IMR-90 (cell line): ENCODE data around the gene QKI. TPM values are rescaled to one million over a fixed set of nuclear protein-coding genes. Genes with fewer than 3 reads are reported as not detected.

Source experiments
- ATAC-seq: fragments of 200-7000 bp; cut with Tn5 transposase; 2 replicates; pipeline ENCODE4 v1.9.1; 2020; ENCODE audit warnings: low read depth, mild to moderate bottlenecking, moderate library complexity
- BruUV-seq: library from RNA; stranded (reverse); fragments of 400-500 nt; replicated peaks from 2 replicates; lab custom pipeline; 2021; lab: Mats Ljungman, UMichigan
- CTCF ChIA-PET: fragments of 300-600 bp; formaldehyde crosslinking; extraction: SDS; loops from one replicate; lab custom pipeline; 2021; ENCODE audit warnings: antibody characterized with exemption; lab: Yijun Ruan, JAX
- POLR2A ChIA-PET: fragments of 300-600 bp; sonication (Branson Sonifier 250); formaldehyde crosslinking; loops from one replicate; lab custom pipeline; 2022; ENCODE audit warnings: antibody characterized with exemption; ENCODE audit not compliant: unreplicated experiment; lab: Charles Lee
- DNase-seq: peaks from one replicate; pipeline ENCODE4 v3.0.0; 2013
- H2AFZ ChIP-seq: replicated peaks from 2 replicates; pipeline ENCODE3; 2013; ENCODE audit warnings: low read length, mild to moderate bottlenecking; ENCODE audit not compliant: poor library complexity
- H2AK5ac ChIP-seq: 2 replicates; pipeline ENCODE4 v1.6.1; 2013; ENCODE audit warnings: low read depth, low read length, inconsistent platforms
- H2AK9ac ChIP-seq: replicated peaks from 2 replicates; pipeline ENCODE3; 2013; ENCODE audit warnings: mild to moderate bottlenecking, low read depth, low read length, moderate library complexity; ENCODE audit not compliant: poor library complexity
- H2BK120ac ChIP-seq: 2 replicates; pipeline ENCODE4 v1.6.1; 2013; ENCODE audit warnings: low read depth, low read length, inconsistent platforms
- H2BK15ac ChIP-seq: 3 replicates; pipeline ENCODE4 v1.6.1; 2013; ENCODE audit warnings: low read depth, low read length, inconsistent platforms
- H2BK20ac ChIP-seq: 2 replicates; pipeline ENCODE4 v1.6.1; 2013; ENCODE audit warnings: low read depth, mild to moderate bottlenecking, inconsistent platforms, low read length, moderate library complexity
- H2BK5ac ChIP-seq: 2 replicates; pipeline ENCODE4 v1.6.1; 2013; ENCODE audit warnings: mild to moderate bottlenecking, low read depth, low read length, inconsistent platforms; ENCODE audit not compliant: poor library complexity, severe bottlenecking
- H3K14ac ChIP-seq: replicated peaks from 2 replicates; pipeline ENCODE4 v1.6.1; 2013; ENCODE audit warnings: low read depth, low read length, inconsistent platforms
- H3K18ac ChIP-seq: 2 replicates; pipeline ENCODE4 v1.6.1; 2013; ENCODE audit warnings: low read depth, low read length, control low read depth
- H3K23ac ChIP-seq: 2 replicates; pipeline ENCODE4 v1.6.1; 2013; ENCODE audit warnings: low read depth, low read length, inconsistent platforms
- H3K27ac ChIP-seq: 2 replicates; pipeline ENCODE4 v1.5.1; 2013; ENCODE audit warnings: mild to moderate bottlenecking, control low read depth, low read length; ENCODE audit not compliant: insufficient read depth
- H3K27me3 ChIP-seq: 2 replicates; pipeline ENCODE4 v1.6.1; 2013; ENCODE audit warnings: low read length; ENCODE audit not compliant: control insufficient read depth, insufficient read depth
- H3K36me3 ChIP-seq: 2 replicates; pipeline ENCODE4 v1.6.1; 2013; ENCODE audit warnings: low read length, mixed read lengths; ENCODE audit not compliant: control insufficient read depth, insufficient read depth
- H3K4ac ChIP-seq: 2 replicates; pipeline ENCODE4 v1.6.1; 2013; ENCODE audit warnings: low read depth, low read length, inconsistent platforms
- H3K4me1 ChIP-seq: 2 replicates; pipeline ENCODE4 v1.6.1; 2013; ENCODE audit warnings: low read length, mixed read lengths; ENCODE audit not compliant: control insufficient read depth, insufficient read depth
- H3K4me2 ChIP-seq: 2 replicates; pipeline ENCODE4 v1.6.1; 2013; ENCODE audit warnings: low read depth, mild to moderate bottlenecking, control low read depth, low read length, moderate library complexity
- H3K4me3 ChIP-seq: 2 replicates; pipeline ENCODE4 v1.5.1; 2013; ENCODE audit warnings: low read depth, mild to moderate bottlenecking, control low read depth, low read length, moderate library complexity; ENCODE audit not compliant: insufficient read depth
- H3K56ac ChIP-seq: 2 replicates; pipeline ENCODE4 v1.6.1; 2013; ENCODE audit warnings: low read length, inconsistent platforms; ENCODE audit not compliant: insufficient read depth; ENCODE audit errors: extremely low read depth
- H3K79me1 ChIP-seq, 2 experiments: 2 replicates each; pipeline ENCODE4 v1.6.1; 2013; ENCODE audit warnings: low read length in 2 of 2, inconsistent platforms in 1 of 2, low read depth in 1 of 2
- H3K9ac ChIP-seq: 2 replicates; pipeline ENCODE4 v1.6.1; 2013; ENCODE audit warnings: low read depth, low read length, control low read depth
- H3K9me1 ChIP-seq: 2 replicates; pipeline ENCODE4 v1.6.1; 2013; ENCODE audit warnings: low read length, inconsistent platforms; ENCODE audit not compliant: insufficient read depth
- H3K9me3 ChIP-seq: 2 replicates; pipeline ENCODE4 v1.6.1; 2013; ENCODE audit warnings: low read length; ENCODE audit not compliant: control insufficient read depth, insufficient read depth
- H4K20me1 ChIP-seq: 2 replicates; pipeline ENCODE4 v1.6.1; 2013; ENCODE audit warnings: low read length, inconsistent platforms; ENCODE audit not compliant: insufficient read depth
- H4K5ac ChIP-seq: 2 replicates; pipeline ENCODE4 v1.6.1; 2013; ENCODE audit warnings: mild to moderate bottlenecking, low read depth, low read length, control low read depth
- H4K8ac ChIP-seq, 2 experiments: 2 replicates each; pipeline ENCODE4 v1.6.1; 2013; ENCODE audit warnings: low read depth in 2 of 2, low read length in 2 of 2, control low read depth in 1 of 2, inconsistent platforms in 1 of 2
- H4K91ac ChIP-seq: 2 replicates; pipeline ENCODE4 v1.6.1; 2013; ENCODE audit warnings: low read depth, low read length, inconsistent platforms; ENCODE audit not compliant: insufficient read depth
- BHLHE40 ChIP-seq: fragments of 150-350 bp; IDR thresholded peaks from 2 replicates; pipeline ENCODE4 v1.6.1; 2016; ENCODE audit warnings: mild to moderate bottlenecking, low read depth, low read length
- CHD1 ChIP-seq: IDR thresholded peaks from 2 replicates; pipeline ENCODE4 v1.6.1; 2012; ENCODE audit warnings: low read depth, low read length, improper control_type of control experiment
- MXI1 ChIP-seq: IDR thresholded peaks from 2 replicates; pipeline ENCODE4 v1.6.1; 2012; ENCODE audit warnings: low read depth, mild to moderate bottlenecking, low read length, moderate library complexity, borderline replicate concordance
- POLR2A ChIP-seq: IDR thresholded peaks from 2 replicates; pipeline ENCODE4 v1.6.1; 2012; ENCODE audit warnings: mild to moderate bottlenecking, low read depth, low read length
- RCOR1 ChIP-seq: IDR thresholded peaks from 2 replicates; pipeline ENCODE4 v1.6.1; 2012; ENCODE audit warnings: mild to moderate bottlenecking, low read length, improper control_type of control experiment; ENCODE audit not compliant: insufficient replicate concordance
- RFX5 ChIP-seq: IDR thresholded peaks from 2 replicates; pipeline ENCODE4 v1.8.0; 2012; ENCODE audit warnings: low read depth, mild to moderate bottlenecking, low read length, moderate library complexity
- SMC3 ChIP-seq: fragments of 150-350 bp; IDR thresholded peaks from 2 replicates; pipeline ENCODE4 v1.6.1; 2016; ENCODE audit warnings: low read depth, mild to moderate bottlenecking, antibody characterized with exemption, low read length, moderate library complexity
- WGBS, 2 experiments: methylation state at CpG; one replicate each; pipeline versions ENCODE4 v1.1.5 to v1.1.7; 2013; ENCODE audit warnings: missing lambda C conversion rate in 2 of 2; ENCODE audit not compliant: insufficient read length in 1 of 2; ENCODE audit errors: extremely low coverage in 2 of 2; 5-methylcytosine and 5-hydroxymethylcytosine counted together
- dilution Hi-C: fragments of 300-500 bp; cut with HindIII; formaldehyde crosslinking; loops from one replicate; pipeline ENCODE4 v1.14.3; 2018; ENCODE audit warnings: low sequenced_read_pairs; ENCODE audit not compliant: unreplicated experiment
- in situ Hi-C: fragments of 300-500 bp; cut with MboI; formaldehyde crosslinking; loops from 3 replicates; pipeline ENCODE4 v1.14.3; 2019; ENCODE audit warnings: low sequenced_read_pairs, inconsistent platforms, mixed read lengths
- intact Hi-C: fragments of 100-400 bp; cut with micrococcal nuclease; formaldehyde crosslinking; loops from 2 replicates; pipeline ENCODE4 v1.10.0; 2022
- polyA plus RNA-seq, 3 experiments: library from polyadenylated mRNA; depleted of rRNA; stranded (reverse); fragments of >200 nt; gene quantifications; 2 replicates each; pipeline ENCODE4 v1.2.3, GENCODE V29; 2012; ENCODE audit warnings: low replicate concordance in 1 of 3
- total RNA-seq: library from RNA; depleted of rRNA; stranded (reverse); fragments of >200 nt; gene quantifications from 2 replicates; pipeline ENCODE4 v1.2.3, GENCODE V29; 2012

QKI gene
- total and polyA plus RNA-seq, 2 of the 4 experiments (the other 2 are of a cell fraction) = 112 to 232 TPM

- Histone ChIP-seq H3K27ac (no peak overlapping the region), H2BK120ac (no peak overlapping the region), H3K23ac (no peak overlapping the region), H3K56ac (no peak overlapping the region), H2BK20ac (no peak overlapping the region), H2BK15ac (no peak overlapping the region), H2AFZ (no peak overlapping the region), H3K9ac (no peak overlapping the region), H3K18ac (no peak overlapping the region), H3K9me1 (no peaks in the 10 kb centered on the region), H3K79me1 (no peaks in the 10 kb centered on the region), H4K91ac (no peak overlapping the region), H4K5ac (no peak overlapping the region), H3K4ac (no peak overlapping the region), H2BK5ac (no peak overlapping the region), H3K4me3 (no peak overlapping the region), H4K20me1 (no peaks in the 10 kb centered on the region), H3K9me3 (peaks cover 9% of the 10 kb centered on the region), H3K27me3 (no peaks in the 10 kb centered on the region; the same call in 1 of the 2 replicates), H2AK5ac (no peak overlapping the region), H3K4me2 (no peak overlapping the region), H2AK9ac (no peak overlapping the region), H3K36me3 (no peaks in the 10 kb centered on the region), H4K8ac (no peak overlapping the region), H3K14ac (no peak overlapping the region), H3K4me1 (no peaks in the 10 kb centered on the region)
- ChIA-PET CTCF (no interaction called here), POLR2A (no interaction called here)
- no peak for DNase-seq
- no TSS peak for BruUV-seq
- intact Hi-C loops = no loop called here
- TF ChIP-seq SMC3 = no peak
- no peak for TF ChIP-seq BHLHE40
- TF ChIP-seq RFX5 = no peak
- no peak for TF ChIP-seq POLR2A
- TF ChIP-seq MXI1 = no peak
- no peak for TF ChIP-seq CHD1
- TF ChIP-seq RCOR1 = no peak
- dilution Hi-C loops = no loop called here
- in situ Hi-C loops = no loop called here
- ATAC-seq = no peak
- WGBS, 2 experiments = 73% methylated on average over 3 of the region's 11 CpGs; no CpG with 5 or more reads in 1 of the 2 experiments
Observed at GRCh38 chr6:163627274-163628062, 212.9 kb downstream of the QKI start.
